OCI-LY7 (cell line): ENCODE data around the gene NFX1. TPM values are rescaled to one million over a fixed set of nuclear protein-coding genes. Genes with fewer than 3 reads are reported as not detected.

Experiments
- BruUV-seq: library from RNA; stranded (reverse); fragments of 400-500 nt; replicated peaks from 2 replicates; lab custom pipeline; 2021; lab: Mats Ljungman, UMichigan
- CTCF ChIA-PET: fragments of 300-600 bp; sonication (Branson Sonifier 250); formaldehyde crosslinking; loops from one replicate; lab custom pipeline; 2022; ENCODE audit warnings: antibody characterized with exemption; ENCODE audit not compliant: unreplicated experiment; lab: Charles Lee
- POLR2A ChIA-PET: fragments of 300-600 bp; sonication (Branson Sonifier 250); formaldehyde crosslinking; loops from one replicate; lab custom pipeline; 2022; ENCODE audit warnings: antibody characterized with exemption; lab: Charles Lee
- DNase-seq: peaks from one replicate; pipeline ENCODE4 v3.0.0-alpha.2; 2015; ENCODE audit warnings: low spot score
- H2AFZ ChIP-seq: fragments of 200-600 bp; sonication (generic), shearing (Covaris generic); 2 replicates; pipeline ENCODE4 v1.6.1; 2014; ENCODE audit warnings: mild to moderate bottlenecking, antibody characterized with exemption, low read length, moderate library complexity
- H3K27ac ChIP-seq: fragments of 200-600 bp; sonication (generic); 2 replicates; pipeline ENCODE4 v1.5.1; 2014; ENCODE audit warnings: mixed run types, low read depth, mild to moderate bottlenecking, moderate library complexity, low read length, inconsistent platforms; ENCODE audit not compliant: poor library complexity, severe bottlenecking
- H3K36me3 ChIP-seq: fragments of 200-600 bp; sonication (generic); 2 replicates; pipeline ENCODE4 v1.6.1; 2014; ENCODE audit warnings: mild to moderate bottlenecking, antibody characterized with exemption, low read length, moderate library complexity, mixed read lengths; ENCODE audit not compliant: insufficient read depth
- H3K4me1 ChIP-seq: fragments of 200-600 bp; sonication (generic); 2 replicates; pipeline ENCODE4 v1.5.1; 2014; ENCODE audit warnings: mild to moderate bottlenecking, low read length; ENCODE audit not compliant: insufficient read depth, poor library complexity, severe bottlenecking
- H3K4me2 ChIP-seq: fragments of 200-600 bp; sonication (generic); 2 replicates; pipeline ENCODE4 v1.6.1; 2014; ENCODE audit warnings: mild to moderate bottlenecking, low read length
- H3K4me3 ChIP-seq: fragments of 200-600 bp; sonication (generic); 2 replicates; pipeline ENCODE4 v1.5.1; 2014; ENCODE audit warnings: mild to moderate bottlenecking, low read depth, low read length; ENCODE audit not compliant: poor library complexity, severe bottlenecking
- H3K79me2 ChIP-seq: fragments of 200-600 bp; sonication (generic); 2 replicates; pipeline ENCODE4 v1.6.1; 2016; ENCODE audit warnings: low read depth, mild to moderate bottlenecking, low read length, moderate library complexity, mixed read lengths; ENCODE audit not compliant: insufficient read depth
- H3K9me2 ChIP-seq: fragments of 200-600 bp; sonication (generic); 2 replicates; pipeline ENCODE4 v1.6.1; 2016; ENCODE audit warnings: mild to moderate bottlenecking, low read length, mixed read lengths; ENCODE audit not compliant: insufficient read depth
- H3K9me3 ChIP-seq: fragments of 200-600 bp; sonication (generic); 2 replicates; pipeline ENCODE4 v1.6.1; 2014; ENCODE audit warnings: mild to moderate bottlenecking, mixed run types, low read length, mixed read lengths
- H4K20me1 ChIP-seq: fragments of 200-600 bp; sonication (generic); 2 replicates; pipeline ENCODE4 v1.6.1; 2014; ENCODE audit warnings: mild to moderate bottlenecking, antibody characterized with exemption, low read length, moderate library complexity, mixed read lengths; ENCODE audit not compliant: insufficient read depth
- CTCF ChIP-seq: fragments of 200-600 bp; sonication (generic); conservative IDR thresholded peaks from 2 replicates; pipeline ENCODE4 v1.5.1; 2014; ENCODE audit warnings: mild to moderate bottlenecking, antibody characterized with exemption, low read length, moderate library complexity, mixed read lengths
- EZH2phosphoT487 ChIP-seq: fragments of 200-600 bp; sonication (generic); IDR thresholded peaks from 2 replicates; pipeline ENCODE4 v1.6.1; 2018; ENCODE audit warnings: low read depth, borderline replicate concordance, mild to moderate bottlenecking, mixed run types, antibody characterized with exemption, low read length, moderate library complexity, mixed read lengths
- intact Hi-C: fragments of 100-400 bp; cut with micrococcal nuclease; formaldehyde crosslinking; loops from one replicate; pipeline ENCODE4 v1.10.0; 2022; ENCODE audit not compliant: unreplicated experiment
- total RNA-seq, 2 experiments: library from RNA; depleted of rRNA in 1 of 2; stranded (reverse); fragments of >200 nt in 1 of 2; shearing (Covaris generic) in 1 of 2; gene quantifications; 2 replicates each; pipeline ENCODE4 v1.2.3, GENCODE V29; 2014 to 2022

The NFX1 gene
- total RNA-seq, 2 experiments from 2014 or later = 32.3 to 58.3 TPM

GRCh38 chr9:33415501-33416038 lies 125.3 kb downstream of the NFX1 start:
- no peaks in the 10 kb centered on the region for H3K9me2 ChIP-seq
- ChIA-PET POLR2A (interaction anchor here (0.9 to 1.5 kb wide), 4 partner anchors 26 to 89 kb away, joined by 3 to 5 read pairs (median 3); partner anchors contain the start of gene NOL6), CTCF (interaction anchor here (1.0 to 2.4 kb wide), 4 partner anchors 15 to 58 kb away, joined by 3 to 17 read pairs (median 4); partner anchors contain the start of gene NOL6)
- H3K36me3 ChIP-seq = no peaks in the 10 kb centered on the region
- peaks cover 14% of the 10 kb centered on the region for H3K4me1 ChIP-seq
- H3K79me2 ChIP-seq = no peaks in the 10 kb centered on the region
- BruUV-seq = no TSS peak
- TF ChIP-seq CTCF (peak; percentile 93), EZH2phosphoT487 (no peak)
- H3K9me3 ChIP-seq = no peaks in the 10 kb centered on the region
- peak overlapping the region; percentile 85 for H2AFZ ChIP-seq
- H3K4me2 ChIP-seq = peak overlapping the region; percentile 42
- H4K20me1 ChIP-seq = no peaks in the 10 kb centered on the region
- H3K4me3 ChIP-seq = no peak overlapping the region
- peak; percentile 81 for DNase-seq
- intact Hi-C loops = loop anchor here (1.0 to 5.0 kb wide), 3 partner anchors 37 to 128 kb away; no protein-coding TSS in a partner anchor
- H3K27ac ChIP-seq = no peak overlapping the region

GRCh38 chr9:33416996-33417395 lies 126.7 kb downstream of the NFX1 start:
- no peaks in the 10 kb centered on the region for H3K36me3 ChIP-seq
- no peak overlapping the region for H2AFZ ChIP-seq
- H4K20me1 ChIP-seq = no peaks in the 10 kb centered on the region
- H3K9me3 ChIP-seq = no peaks in the 10 kb centered on the region
- no peak overlapping the region for H3K4me3 ChIP-seq
- peaks cover 14% of the 10 kb centered on the region for H3K4me1 ChIP-seq
- TF ChIP-seq CTCF (no peak), EZH2phosphoT487 (no peak)
- BruUV-seq = no TSS peak
- no peak overlapping the region for H3K4me2 ChIP-seq
- no peak overlapping the region for H3K27ac ChIP-seq
- POLR2A ChIA-PET = no interaction called here
- CTCF ChIA-PET = interaction anchor here (0.7 to 1.4 kb wide), 3 partner anchors 14 to 31 kb away, joined by 3 read pairs; partner anchors contain the start of gene AQP3
- intact Hi-C loops = loop anchor here (5.0 kb wide), 1 partner anchor 50 kb away; no protein-coding TSS in a partner anchor
- H3K9me2 ChIP-seq = no peaks in the 10 kb centered on the region
- no peaks in the 10 kb centered on the region for H3K79me2 ChIP-seq
- DNase-seq = no peak

GRCh38 chr9:33418090-33418489 lies 127.8 kb downstream of the NFX1 start:
- Histone ChIP-seq H3K4me1 (peaks cover 14% of the 10 kb centered on the region), H3K9me2 (no peaks in the 10 kb centered on the region), H3K4me2 (no peak overlapping the region), H2AFZ (no peak overlapping the region), H3K36me3 (no peaks in the 10 kb centered on the region), H3K79me2 (no peaks in the 10 kb centered on the region), H3K27ac (no peak overlapping the region), H3K9me3 (no peaks in the 10 kb centered on the region), H3K4me3 (no peak overlapping the region), H4K20me1 (no peaks in the 10 kb centered on the region)
- POLR2A ChIA-PET = no interaction called here
- TF ChIP-seq CTCF (no peak), EZH2phosphoT487 (no peak)
- DNase-seq = no peak
- no TSS peak for BruUV-seq
- CTCF ChIA-PET = no interaction called here
- intact Hi-C loops = loop anchor here (5.0 kb wide), 1 partner anchor 49 kb away; no protein-coding TSS in a partner anchor
